K562 (cell line): ENCODE measurements around the gene COA3. TPM values are rescaled to one million over a fixed set of nuclear protein-coding genes. Genes with fewer than 3 reads are reported as not detected.

Experiments
- ARHGAP35 ChIP-seq: fragments of 450-650 bp; IDR thresholded peaks from 2 replicates; pipeline ENCODE4 v1.6.1; 2018; ENCODE audit not compliant: partially characterized antibody
- CXXC5 ChIP-seq: fragments of 250-450 bp; sonication (Bioruptor Pico); IDR thresholded peaks from 2 replicates; pipeline ENCODE4 v1.8.0; 2022; ENCODE audit warnings: inconsistent platforms, mild to moderate bottlenecking, moderate library complexity
- DNMT1 ChIP-seq: fragments of 450-650 bp; IDR thresholded peaks from 2 replicates; pipeline ENCODE4 v1.6.1; 2016; ENCODE audit warnings: antibody characterized with exemption, mild to moderate bottlenecking
- FOXJ3 ChIP-seq: sonication (generic); formaldehyde crosslinking; IDR thresholded peaks from 2 replicates; pipeline ENCODE4 v1.4.0; 2020; ENCODE audit warnings: mild to moderate bottlenecking, missing genetic modification reagents
- HDAC6 ChIP-seq: IDR thresholded peaks from 2 replicates; pipeline ENCODE4 v1.6.1; 2012; ENCODE audit warnings: low read depth, mild to moderate bottlenecking, control low read depth, inconsistent platforms, low read length, moderate library complexity
- MCM7 ChIP-seq, 2 experiments: fragments of 450-650 bp; IDR thresholded peaks; 2 replicates each; pipeline ENCODE4 v1.6.1; 2016 to 2018
- MECOM ChIP-seq: fragments of 250-450 bp; sonication (Bioruptor Pico); IDR thresholded peaks from 2 replicates; pipeline ENCODE4 v1.8.0; 2022; ENCODE audit warnings: inconsistent platforms
- NCOA4 ChIP-seq: fragments of 450-650 bp; IDR thresholded peaks from 2 replicates; pipeline ENCODE4 v1.6.1; 2018; ENCODE audit warnings: mild to moderate bottlenecking; ENCODE audit not compliant: partially characterized antibody
- POLR3A ChIP-seq: IDR thresholded peaks from 2 replicates; pipeline ENCODE4 v1.6.1; 2011; ENCODE audit warnings: borderline replicate concordance, mild to moderate bottlenecking, moderate library complexity; ENCODE audit not compliant: insufficient read length, insufficient read depth; ENCODE audit errors: extremely low read depth
- STAT5B ChIP-seq: fragments of 250-450 bp; sonication (Bioruptor Pico); IDR thresholded peaks from 2 replicates; pipeline ENCODE4 v1.8.0; 2021; ENCODE audit warnings: mild to moderate bottlenecking, inconsistent platforms
- TBL1XR1 ChIP-seq, 2 experiments: IDR thresholded peaks; 2 replicates each; pipeline ENCODE4 v1.6.1; 2012; ENCODE audit warnings: improper control_type of control experiment in 2 of 2, low read length in 2 of 2, mild to moderate bottlenecking in 1 of 2
- ZNF143 ChIP-seq: sonication (generic); formaldehyde crosslinking; IDR thresholded peaks from 2 replicates; pipeline ENCODE4 v1.9.0; 2022; ENCODE audit warnings: mild to moderate bottlenecking, missing genetic modification reagents
- ZNF778 ChIP-seq: fragments of 450-650 bp; formaldehyde crosslinking; IDR thresholded peaks from 2 replicates; pipeline ENCODE4 v1.4.0; 2020; ENCODE audit warnings: mild to moderate bottlenecking, moderate library complexity
- polyA plus RNA-seq, 8 experiments: library from polyadenylated mRNA; depleted of rRNA in 4 of 8; stranded (reverse) in 5 of 8; unstranded in 3 of 8; fragments of >200 nt; fragmentation: Nextera tagmentation in 2 of 8; fragmentation: Illumina TruSeq in 1 of 8; extraction: Ambion mirVana in 2 of 8; extraction: Trizol in 1 of 8; gene quantifications; 2 replicates each; pipeline versions ENCODE4 v1.2.1 to v1.2.3, GENCODE V29; 2011 to 2014; ENCODE audit warnings: inconsistent platforms in 1 of 8, missing spikeins in 1 of 8
- total RNA-seq, 7 experiments: library from RNA; depleted of rRNA in 6 of 7; stranded (reverse); fragments of >200 nt in 6 of 7; fragmentation: Illumina TruSeq in 2 of 7; extraction: Trizol in 2 of 7; gene quantifications; 2 replicates each; pipeline versions ENCODE4 v1.2.1 to v1.2.3, GENCODE V29; 2011 to 2021; ENCODE audit warnings: low replicate concordance in 1 of 7
- TF ChIP-seq, protein P1 (sequence below), 2 experiments: IDR thresholded peaks; 2 replicates each; pipeline ENCODE4 v1.6.1; 2011; ENCODE audit warnings: borderline replicate concordance in 1 of 2, control low read depth in 1 of 2, low read depth in 1 of 2, low read length in 1 of 2, mild to moderate bottlenecking in 1 of 2, mixed read lengths in 1 of 2, moderate library complexity in 1 of 2; ENCODE audit not compliant: insufficient read depth in 1 of 2, insufficient read length in 1 of 2, poor library complexity in 1 of 2, severe bottlenecking in 1 of 2; ENCODE audit errors: extremely low read depth in 1 of 2
- TF ChIP-seq, protein P2 (sequence below): fragments of 450-650 bp; IDR thresholded peaks from 2 replicates; pipeline ENCODE4 v1.7.0; 2016; ENCODE audit warnings: borderline replicate concordance
- TF ChIP-seq, protein P3 (sequence below): sonication (generic); formaldehyde crosslinking; IDR thresholded peaks from 2 replicates; pipeline ENCODE4 v1.8.1; 2022; ENCODE audit warnings: missing genetic modification reagents
- TF ChIP-seq, protein P4 (sequence below), 2 experiments: fragments of 450-650 bp; IDR thresholded peaks; 2 replicates each; pipeline ENCODE4 v1.6.1; 2018; ENCODE audit warnings: mild to moderate bottlenecking in 2 of 2, low read depth in 1 of 2; ENCODE audit not compliant: partially characterized antibody in 2 of 2
- TF ChIP-seq, protein P5 (sequence below): fragments of 450-650 bp; IDR thresholded peaks from 2 replicates; pipeline ENCODE4 v1.6.1; 2016; ENCODE audit warnings: low read depth, mild to moderate bottlenecking, moderate library complexity

Gene COA3
- total and polyA plus RNA-seq, 9 of the 15 experiments (the other 6 are each of a cell fraction or from before 2014, with no cell fraction given): 49.6 to 153 (median 61.4) TPM

DNA sequence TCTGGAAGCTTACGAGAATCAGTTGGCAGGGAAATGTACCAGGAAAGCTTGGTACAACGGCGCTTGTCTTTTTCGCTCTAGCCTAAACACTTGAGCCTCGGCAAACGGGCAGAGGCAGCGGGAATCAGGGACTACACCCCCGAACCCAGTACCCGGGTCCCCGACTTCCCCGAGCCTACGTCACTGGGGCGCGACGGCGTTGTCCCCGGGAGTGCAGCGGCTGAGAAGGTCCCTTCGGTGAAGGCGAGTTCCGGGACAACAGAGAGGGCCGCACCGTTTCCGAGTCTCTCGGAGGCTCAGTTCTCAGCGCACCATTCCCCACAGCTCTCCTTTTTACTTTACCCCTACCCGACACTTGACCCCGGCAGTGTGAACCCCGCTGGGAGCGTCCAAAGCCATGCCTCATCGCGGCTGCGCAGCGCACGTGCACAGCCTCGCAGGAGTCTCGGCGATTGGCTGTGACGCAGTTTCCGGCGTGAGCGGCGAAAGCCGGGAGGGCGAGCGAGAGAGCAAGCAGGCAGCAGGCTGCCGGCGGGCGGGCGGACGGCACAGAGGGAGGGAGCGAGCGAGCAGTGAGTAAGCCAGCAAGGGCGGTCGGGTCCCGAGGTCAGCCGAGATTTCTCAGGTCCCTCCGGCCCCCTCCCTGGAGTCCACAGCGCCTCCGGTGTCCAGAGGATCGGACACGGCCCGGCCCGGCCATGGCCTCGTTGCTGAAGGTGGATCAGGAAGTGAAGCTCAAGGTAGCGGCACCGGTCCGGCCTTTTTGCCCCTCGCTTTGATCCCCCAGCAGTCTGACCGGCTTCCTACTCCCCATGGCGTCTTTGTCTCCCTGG, 34.6 kb upstream of the COA3 start, which contains the start of gene PSME3 (continued):
- TF ChIP-seq ZNF143 (CRISPR knock-in tag) (no peak), TBL1XR1 (IDR thresholded peaks at IDR 0.05; ENCODE audit: low read length in 2 of 2) (peak in 1 of 2 experiments; percentile 61; a peak in 2 of 4 replicates), STAT5B (CRISPR knock-in tag) (no peak), MCM7 (IDR thresholded peaks at IDR 0.05) (0 out of 4 replicates have a peak, but pooled peaks of 1 of the 2 experiments have one; percentile 62), HDAC6 (no peak), ARHGAP35 (no peak), ZNF778 (CRISPR knock-in tag) (no peak), CXXC5 (CRISPR knock-in tag) (peak; percentile 91), NCOA4 (no peak), FOXJ3 (CRISPR knock-in tag) (no peak), MECOM (CRISPR knock-in tag) (no peak), DNMT1 (no peak), POLR3A (no peak)
- TF ChIP-seq, protein P1, sequence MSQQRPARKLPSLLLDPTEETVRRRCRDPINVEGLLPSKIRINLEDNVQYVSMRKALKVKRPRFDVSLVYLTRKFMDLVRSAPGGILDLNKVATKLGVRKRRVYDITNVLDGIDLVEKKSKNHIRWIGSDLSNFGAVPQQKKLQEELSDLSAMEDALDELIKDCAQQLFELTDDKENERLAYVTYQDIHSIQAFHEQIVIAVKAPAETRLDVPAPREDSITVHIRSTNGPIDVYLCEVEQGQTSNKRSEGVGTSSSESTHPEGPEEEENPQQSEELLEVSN (IDR thresholded peaks at IDR 0.05; ENCODE audit: borderline replicate concordance in 1 of 2, extremely low read depth in 1 of 2, insufficient read depth in 1 of 2, insufficient read length in 1 of 2, low read depth in 1 of 2, low read length in 1 of 2, poor library complexity in 1 of 2, severe bottlenecking in 1 of 2): peak; percentile 67
- TF ChIP-seq, protein P2, sequence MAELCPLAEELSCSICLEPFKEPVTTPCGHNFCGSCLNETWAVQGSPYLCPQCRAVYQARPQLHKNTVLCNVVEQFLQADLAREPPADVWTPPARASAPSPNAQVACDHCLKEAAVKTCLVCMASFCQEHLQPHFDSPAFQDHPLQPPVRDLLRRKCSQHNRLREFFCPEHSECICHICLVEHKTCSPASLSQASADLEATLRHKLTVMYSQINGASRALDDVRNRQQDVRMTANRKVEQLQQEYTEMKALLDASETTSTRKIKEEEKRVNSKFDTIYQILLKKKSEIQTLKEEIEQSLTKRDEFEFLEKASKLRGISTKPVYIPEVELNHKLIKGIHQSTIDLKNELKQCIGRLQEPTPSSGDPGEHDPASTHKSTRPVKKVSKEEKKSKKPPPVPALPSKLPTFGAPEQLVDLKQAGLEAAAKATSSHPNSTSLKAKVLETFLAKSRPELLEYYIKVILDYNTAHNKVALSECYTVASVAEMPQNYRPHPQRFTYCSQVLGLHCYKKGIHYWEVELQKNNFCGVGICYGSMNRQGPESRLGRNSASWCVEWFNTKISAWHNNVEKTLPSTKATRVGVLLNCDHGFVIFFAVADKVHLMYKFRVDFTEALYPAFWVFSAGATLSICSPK: no peak
- TF ChIP-seq, protein P3, sequence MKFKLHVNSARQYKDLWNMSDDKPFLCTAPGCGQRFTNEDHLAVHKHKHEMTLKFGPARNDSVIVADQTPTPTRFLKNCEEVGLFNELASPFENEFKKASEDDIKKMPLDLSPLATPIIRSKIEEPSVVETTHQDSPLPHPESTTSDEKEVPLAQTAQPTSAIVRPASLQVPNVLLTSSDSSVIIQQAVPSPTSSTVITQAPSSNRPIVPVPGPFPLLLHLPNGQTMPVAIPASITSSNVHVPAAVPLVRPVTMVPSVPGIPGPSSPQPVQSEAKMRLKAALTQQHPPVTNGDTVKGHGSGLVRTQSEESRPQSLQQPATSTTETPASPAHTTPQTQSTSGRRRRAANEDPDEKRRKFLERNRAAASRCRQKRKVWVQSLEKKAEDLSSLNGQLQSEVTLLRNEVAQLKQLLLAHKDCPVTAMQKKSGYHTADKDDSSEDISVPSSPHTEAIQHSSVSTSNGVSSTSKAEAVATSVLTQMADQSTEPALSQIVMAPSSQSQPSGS: no peak
- TF ChIP-seq, protein P4, sequence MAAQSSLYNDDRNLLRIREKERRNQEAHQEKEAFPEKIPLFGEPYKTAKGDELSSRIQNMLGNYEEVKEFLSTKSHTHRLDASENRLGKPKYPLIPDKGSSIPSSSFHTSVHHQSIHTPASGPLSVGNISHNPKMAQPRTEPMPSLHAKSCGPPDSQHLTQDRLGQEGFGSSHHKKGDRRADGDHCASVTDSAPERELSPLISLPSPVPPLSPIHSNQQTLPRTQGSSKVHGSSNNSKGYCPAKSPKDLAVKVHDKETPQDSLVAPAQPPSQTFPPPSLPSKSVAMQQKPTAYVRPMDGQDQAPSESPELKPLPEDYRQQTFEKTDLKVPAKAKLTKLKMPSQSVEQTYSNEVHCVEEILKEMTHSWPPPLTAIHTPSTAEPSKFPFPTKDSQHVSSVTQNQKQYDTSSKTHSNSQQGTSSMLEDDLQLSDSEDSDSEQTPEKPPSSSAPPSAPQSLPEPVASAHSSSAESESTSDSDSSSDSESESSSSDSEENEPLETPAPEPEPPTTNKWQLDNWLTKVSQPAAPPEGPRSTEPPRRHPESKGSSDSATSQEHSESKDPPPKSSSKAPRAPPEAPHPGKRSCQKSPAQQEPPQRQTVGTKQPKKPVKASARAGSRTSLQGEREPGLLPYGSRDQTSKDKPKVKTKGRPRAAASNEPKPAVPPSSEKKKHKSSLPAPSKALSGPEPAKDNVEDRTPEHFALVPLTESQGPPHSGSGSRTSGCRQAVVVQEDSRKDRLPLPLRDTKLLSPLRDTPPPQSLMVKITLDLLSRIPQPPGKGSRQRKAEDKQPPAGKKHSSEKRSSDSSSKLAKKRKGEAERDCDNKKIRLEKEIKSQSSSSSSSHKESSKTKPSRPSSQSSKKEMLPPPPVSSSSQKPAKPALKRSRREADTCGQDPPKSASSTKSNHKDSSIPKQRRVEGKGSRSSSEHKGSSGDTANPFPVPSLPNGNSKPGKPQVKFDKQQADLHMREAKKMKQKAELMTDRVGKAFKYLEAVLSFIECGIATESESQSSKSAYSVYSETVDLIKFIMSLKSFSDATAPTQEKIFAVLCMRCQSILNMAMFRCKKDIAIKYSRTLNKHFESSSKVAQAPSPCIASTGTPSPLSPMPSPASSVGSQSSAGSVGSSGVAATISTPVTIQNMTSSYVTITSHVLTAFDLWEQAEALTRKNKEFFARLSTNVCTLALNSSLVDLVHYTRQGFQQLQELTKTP (IDR thresholded peaks at IDR 0.05; ENCODE audit: low read depth in 1 of 2, partially characterized antibody in 2 of 2): peak in 1 of 2 experiments; percentile 83
- TF ChIP-seq, protein P5, sequence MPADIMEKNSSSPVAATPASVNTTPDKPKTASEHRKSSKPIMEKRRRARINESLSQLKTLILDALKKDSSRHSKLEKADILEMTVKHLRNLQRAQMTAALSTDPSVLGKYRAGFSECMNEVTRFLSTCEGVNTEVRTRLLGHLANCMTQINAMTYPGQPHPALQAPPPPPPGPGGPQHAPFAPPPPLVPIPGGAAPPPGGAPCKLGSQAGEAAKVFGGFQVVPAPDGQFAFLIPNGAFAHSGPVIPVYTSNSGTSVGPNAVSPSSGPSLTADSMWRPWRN: 0 out of 2 replicates have a peak, but pooled peaks have one; percentile 44
